ENCODE data around the gene MYOD1.

DNA sequence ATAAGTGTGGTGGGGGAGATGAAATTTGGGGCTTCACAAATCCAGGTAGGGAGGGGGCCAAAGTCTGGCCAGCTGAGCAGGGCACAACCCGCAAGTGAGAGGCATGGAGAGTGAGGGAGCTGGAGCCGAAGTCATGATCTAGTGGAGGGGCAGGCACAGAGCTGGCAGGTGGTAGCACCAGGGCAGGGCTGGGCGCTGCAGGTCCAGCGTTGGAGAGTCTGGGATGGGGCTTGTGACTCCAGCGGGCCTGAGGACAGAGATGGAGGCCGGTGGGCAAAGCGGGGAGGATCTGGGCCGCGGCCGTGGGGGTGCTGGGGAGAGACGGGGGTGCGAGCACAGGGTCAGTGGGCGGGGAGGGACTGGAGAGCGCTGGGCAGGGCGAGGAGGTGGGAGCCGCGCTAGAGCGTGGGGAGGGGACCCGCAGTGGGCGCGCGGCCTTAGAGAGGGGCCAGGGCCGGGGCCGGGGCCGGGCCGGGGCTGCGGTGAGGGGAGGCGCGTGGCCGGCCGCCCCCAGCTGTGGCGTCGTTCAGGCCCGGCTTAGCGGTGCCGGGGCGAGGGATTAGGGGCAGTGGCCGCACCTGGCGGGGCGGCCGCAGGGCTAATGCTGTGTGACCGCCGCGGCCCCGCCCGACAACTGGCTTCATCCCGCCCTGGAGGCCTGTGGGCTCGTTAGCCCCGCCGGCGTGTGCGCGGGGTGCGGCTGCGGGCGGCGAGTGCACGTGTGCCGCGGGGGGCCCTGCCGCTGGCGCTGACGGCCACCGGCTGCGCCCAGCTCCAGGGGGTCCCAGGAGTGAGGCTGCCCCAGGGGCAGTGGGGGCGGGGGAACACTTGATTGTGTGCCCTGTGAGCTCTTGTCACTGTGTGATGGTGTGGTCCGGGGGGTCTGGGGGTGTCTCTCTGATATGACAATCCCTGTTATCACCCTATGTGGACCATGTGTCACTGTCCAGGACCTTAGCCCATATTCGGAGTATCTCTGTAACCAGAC, 23.6 kb upstream of the MYOD1 start:
- TF ChIP-seq, protein P1, sequence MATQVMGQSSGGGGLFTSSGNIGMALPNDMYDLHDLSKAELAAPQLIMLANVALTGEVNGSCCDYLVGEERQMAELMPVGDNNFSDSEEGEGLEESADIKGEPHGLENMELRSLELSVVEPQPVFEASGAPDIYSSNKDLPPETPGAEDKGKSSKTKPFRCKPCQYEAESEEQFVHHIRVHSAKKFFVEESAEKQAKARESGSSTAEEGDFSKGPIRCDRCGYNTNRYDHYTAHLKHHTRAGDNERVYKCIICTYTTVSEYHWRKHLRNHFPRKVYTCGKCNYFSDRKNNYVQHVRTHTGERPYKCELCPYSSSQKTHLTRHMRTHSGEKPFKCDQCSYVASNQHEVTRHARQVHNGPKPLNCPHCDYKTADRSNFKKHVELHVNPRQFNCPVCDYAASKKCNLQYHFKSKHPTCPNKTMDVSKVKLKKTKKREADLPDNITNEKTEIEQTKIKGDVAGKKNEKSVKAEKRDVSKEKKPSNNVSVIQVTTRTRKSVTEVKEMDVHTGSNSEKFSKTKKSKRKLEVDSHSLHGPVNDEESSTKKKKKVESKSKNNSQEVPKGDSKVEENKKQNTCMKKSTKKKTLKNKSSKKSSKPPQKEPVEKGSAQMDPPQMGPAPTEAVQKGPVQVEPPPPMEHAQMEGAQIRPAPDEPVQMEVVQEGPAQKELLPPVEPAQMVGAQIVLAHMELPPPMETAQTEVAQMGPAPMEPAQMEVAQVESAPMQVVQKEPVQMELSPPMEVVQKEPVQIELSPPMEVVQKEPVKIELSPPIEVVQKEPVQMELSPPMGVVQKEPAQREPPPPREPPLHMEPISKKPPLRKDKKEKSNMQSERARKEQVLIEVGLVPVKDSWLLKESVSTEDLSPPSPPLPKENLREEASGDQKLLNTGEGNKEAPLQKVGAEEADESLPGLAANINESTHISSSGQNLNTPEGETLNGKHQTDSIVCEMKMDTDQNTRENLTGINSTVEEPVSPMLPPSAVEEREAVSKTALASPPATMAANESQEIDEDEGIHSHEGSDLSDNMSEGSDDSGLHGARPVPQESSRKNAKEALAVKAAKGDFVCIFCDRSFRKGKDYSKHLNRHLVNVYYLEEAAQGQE (IDR thresholded peaks at IDR 0.05; ENCODE audit: low read depth), result no peak
- TF ChIP-seq, protein P2, sequence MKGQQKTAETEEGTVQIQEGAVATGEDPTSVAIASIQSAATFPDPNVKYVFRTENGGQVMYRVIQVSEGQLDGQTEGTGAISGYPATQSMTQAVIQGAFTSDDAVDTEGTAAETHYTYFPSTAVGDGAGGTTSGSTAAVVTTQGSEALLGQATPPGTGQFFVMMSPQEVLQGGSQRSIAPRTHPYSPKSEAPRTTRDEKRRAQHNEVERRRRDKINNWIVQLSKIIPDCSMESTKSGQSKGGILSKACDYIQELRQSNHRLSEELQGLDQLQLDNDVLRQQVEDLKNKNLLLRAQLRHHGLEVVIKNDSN (IDR thresholded peaks at IDR 0.05), result no peak
- no peak for TF ChIP-seq EP300 (IDR thresholded peaks at IDR 0.05; ENCODE audit: borderline replicate concordance)
- no peak for TF ChIP-seq YY1 (IDR thresholded peaks at IDR 0.05; ENCODE audit: low read depth)
- TF ChIP-seq CEBPB (IDR thresholded peaks at IDR 0.05), result no peak
- TF ChIP-seq RAD21 (IDR thresholded peaks at IDR 0.05; ENCODE audit: low read depth), result no peak

Measured in Ishikawa (cell line).